Mucosa of rectum (tissue), 2 donors: ENCODE measurements around the gene SDE2.
A peak's percentile ranks its signal among the peaks of the same experiment; 100 is the strongest.

Source experiments
- H3K27ac ChIP-seq, 2 donors: one replicate each; pipeline ENCODE4 v1.7.0; 2013; ENCODE audit warnings: inconsistent platforms in 2 of 2, low read depth in 2 of 2, low read length in 2 of 2
- H3K27me3 ChIP-seq, 2 donors: one replicate each; pipeline ENCODE4 v1.7.0; 2013; ENCODE audit warnings: low read length in 2 of 2; ENCODE audit not compliant: control insufficient read depth in 2 of 2, insufficient read depth in 2 of 2
- H3K36me3 ChIP-seq, 2 donors: one replicate each; pipeline ENCODE4 v1.7.0; 2013; ENCODE audit warnings: low read length in 2 of 2; ENCODE audit not compliant: control insufficient read depth in 2 of 2, insufficient read depth in 2 of 2
- H3K4me1 ChIP-seq, 2 donors: one replicate each; pipeline ENCODE4 v1.7.0; 2013; ENCODE audit warnings: low read length in 2 of 2, mild to moderate bottlenecking in 1 of 2; ENCODE audit not compliant: control insufficient read depth in 2 of 2, insufficient read depth in 2 of 2
- H3K4me3 ChIP-seq, 2 donors: one replicate each; pipeline ENCODE4 v1.7.0; 2013; ENCODE audit warnings: low read length in 2 of 2
- H3K9ac ChIP-seq, 2 donors: one replicate each; pipeline ENCODE4 v1.7.0; 2013; ENCODE audit warnings: low read length in 2 of 2, low read depth in 1 of 2, mild to moderate bottlenecking in 1 of 2
- H3K9me3 ChIP-seq, 2 donors: one replicate each; pipeline ENCODE4 v1.7.0; 2013; ENCODE audit warnings: low read length in 2 of 2; ENCODE audit not compliant: control insufficient read depth in 2 of 2
- donor health status: healthy.
- donor health status: Normal muscosa, but diverticular disease.

Gene SDE2

GRCh38 chr1:226033582-226033981 lies 34.4 kb upstream of the SDE2 start:
- Histone ChIP-seq H3K4me3 (no peak overlapping the region), H3K36me3 (no peaks in the 10 kb centered on the region), H3K27me3 (no peaks in the 10 kb centered on the region), H3K4me1 (peaks cover 23 to 27% of the 10 kb centered on the region in 2 donors), H3K9me3 (no peaks in the 10 kb centered on the region), H3K27ac (peak overlapping the region; percentile 12 to 56), H3K9ac (no peak overlapping the region)

GRCh38 chr1:226029568-226030225 lies 30.6 kb upstream of the SDE2 start:
- Histone ChIP-seq H3K27me3 (no peaks in the 10 kb centered on the region), H3K9ac (peak overlapping the region in 1 of 2 donors; percentile 14), H3K4me1 (peaks cover 31 to 33% of the 10 kb centered on the region in 2 donors), H3K27ac (peak overlapping the region; percentile 87 to 90), H3K9me3 (no peaks in the 10 kb centered on the region), H3K36me3 (no peaks in the 10 kb centered on the region), H3K4me3 (peak overlapping the region in 1 of 2 donors; percentile 48)

- H3K36me3 ChIP-seq, result no peaks in the 10 kb centered on the region
- H3K4me1 ChIP-seq, result peaks cover 27 to 31% of the 10 kb centered on the region in 2 donors
- H3K4me3 ChIP-seq, result peak overlapping the region in 1 of 2 donors; percentile 48
- peak overlapping the region; percentile 87 to 90 for H3K27ac ChIP-seq
- H3K9me3 ChIP-seq, result no peaks in the 10 kb centered on the region
- no peaks in the 10 kb centered on the region for H3K27me3 ChIP-seq
- no peak overlapping the region for H3K9ac ChIP-seq
These were observed 30.0 kb upstream of the SDE2 start for GRCh38 chr1:226029093-226029496.

GRCh38 chr1:226027538-226028217 lies 28.5 kb upstream of the SDE2 start:
- no peak overlapping the region for H3K9ac ChIP-seq
- H3K27ac ChIP-seq, result peak overlapping the region; percentile 87 to 90
- no peaks in the 10 kb centered on the region for H3K27me3 ChIP-seq
- H3K9me3 ChIP-seq, result no peaks in the 10 kb centered on the region
- H3K4me3 ChIP-seq, result no peak overlapping the region
- H3K36me3 ChIP-seq, result no peaks in the 10 kb centered on the region
- peaks cover 23 to 28% of the 10 kb centered on the region in 2 donors for H3K4me1 ChIP-seq

GRCh38 chr1:226026833-226027232 lies 27.7 kb upstream of the SDE2 start:
- Histone ChIP-seq H3K27ac (no peak overlapping the region), H3K9ac (no peak overlapping the region), H3K4me3 (no peak overlapping the region), H3K36me3 (no peaks in the 10 kb centered on the region), H3K4me1 (peaks cover 23 to 28% of the 10 kb centered on the region in 2 donors), H3K9me3 (no peaks in the 10 kb centered on the region), H3K27me3 (no peaks in the 10 kb centered on the region)

GRCh38 chr1:226023735-226024134 lies 24.6 kb upstream of the SDE2 start:
- Histone ChIP-seq H3K27me3 (no peaks in the 10 kb centered on the region), H3K9me3 (no peaks in the 10 kb centered on the region), H3K36me3 (no peaks in the 10 kb centered on the region), H3K4me1 (peaks cover 19 to 25% of the 10 kb centered on the region in 2 donors), H3K4me3 (no peak overlapping the region), H3K27ac (no peak overlapping the region), H3K9ac (no peak overlapping the region)

GRCh38 chr1:226021801-226022200 lies 22.7 kb upstream of the SDE2 start:
- Histone ChIP-seq H3K4me3 (no peak overlapping the region), H3K27ac (no peak overlapping the region)

GRCh38 chr1:226021401-226021800 lies 22.3 kb upstream of the SDE2 start:
- H3K27ac ChIP-seq, result no peak overlapping the region
- no peak overlapping the region for H3K4me3 ChIP-seq
- peaks cover 5 to 9% of the 10 kb centered on the region in 2 donors for H3K4me1 ChIP-seq
- no peak overlapping the region for H3K9ac ChIP-seq
- H3K27me3 ChIP-seq, result no peaks in the 10 kb centered on the region
- H3K36me3 ChIP-seq, result no peaks in the 10 kb centered on the region
- H3K9me3 ChIP-seq, result no peaks in the 10 kb centered on the region

More at GRCh38 chr1:226021801-226022200, 22.7 kb upstream of the SDE2 start:
- Histone ChIP-seq H3K27me3 (no peaks in the 10 kb centered on the region), H3K4me1 (peaks cover 5 to 9% of the 10 kb centered on the region in 2 donors), H3K9ac (no peak overlapping the region), H3K36me3 (no peaks in the 10 kb centered on the region), H3K9me3 (no peaks in the 10 kb centered on the region)

GRCh38 chr1:226019572-226019971 lies 20.4 kb upstream of the SDE2 start:
- Histone ChIP-seq H3K27ac (peak overlapping the region; percentile 13 to 62), H3K4me3 (no peak overlapping the region), H3K36me3 (no peaks in the 10 kb centered on the region), H3K4me1 (peaks cover 5 to 9% of the 10 kb centered on the region in 2 donors), H3K9me3 (no peaks in the 10 kb centered on the region), H3K9ac (no peak overlapping the region), H3K27me3 (no peaks in the 10 kb centered on the region)

GRCh38 chr1:226017070-226017469 lies 17.9 kb upstream of the SDE2 start:
- Histone ChIP-seq H3K4me3 (no peak overlapping the region), H3K27me3 (no peaks in the 10 kb centered on the region), H3K9me3 (no peaks in the 10 kb centered on the region), H3K4me1 (peaks cover 5 to 9% of the 10 kb centered on the region in 2 donors), H3K9ac (no peak overlapping the region), H3K27ac (no peak overlapping the region), H3K36me3 (no peaks in the 10 kb centered on the region)
